Measurements from ENCODE around the gene ANKRD60. TPM values are rescaled to one million over a fixed set of nuclear protein-coding genes. Genes with fewer than 3 reads are reported as not detected.

Gene ANKRD60
- total RNA-seq, 2 donors from 2014 or later = not detected

DNA sequence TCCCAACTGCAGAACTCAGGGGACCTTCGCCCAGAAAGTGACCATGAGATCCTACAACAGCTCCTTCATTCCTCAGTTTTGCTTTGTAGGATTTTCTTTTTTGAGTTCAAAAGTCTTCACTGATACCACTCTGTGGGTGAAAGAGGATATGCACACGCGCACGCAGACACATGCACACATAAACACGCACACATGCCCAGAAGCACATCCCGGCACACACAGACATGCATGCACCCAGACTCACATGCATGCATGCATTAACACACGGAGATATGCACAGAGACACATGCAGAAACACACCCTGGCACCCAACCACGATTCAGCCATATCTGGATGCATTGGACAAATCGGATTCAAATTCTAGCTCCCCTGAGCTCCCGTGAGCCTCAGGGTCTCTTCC lies 36.4 kb downstream of the ANKRD60 start:
- no peaks in the 10 kb centered on the region for H3K27me3 ChIP-seq
- ATAC-seq (no peak), DNase-seq (no peak)
- WGBS, 2 donors = 50 to 64% methylated on average over 8 to 10 of the region's 10 CpGs
- no peaks in the 10 kb centered on the region for H3K36me3 ChIP-seq (replicated peaks in 1 of 2; ENCODE audit: insufficient read depth in 1 of 2, low read depth in 2 of 2)
- no peak overlapping the region for H3K27ac ChIP-seq
- H3K4me3 ChIP-seq = no peak overlapping the region
- no peaks in the 10 kb centered on the region for H3K4me1 ChIP-seq
- TF ChIP-seq POLR2A (IDR thresholded peaks at IDR 0.05) = no peak
- TF ChIP-seq, protein P1, sequence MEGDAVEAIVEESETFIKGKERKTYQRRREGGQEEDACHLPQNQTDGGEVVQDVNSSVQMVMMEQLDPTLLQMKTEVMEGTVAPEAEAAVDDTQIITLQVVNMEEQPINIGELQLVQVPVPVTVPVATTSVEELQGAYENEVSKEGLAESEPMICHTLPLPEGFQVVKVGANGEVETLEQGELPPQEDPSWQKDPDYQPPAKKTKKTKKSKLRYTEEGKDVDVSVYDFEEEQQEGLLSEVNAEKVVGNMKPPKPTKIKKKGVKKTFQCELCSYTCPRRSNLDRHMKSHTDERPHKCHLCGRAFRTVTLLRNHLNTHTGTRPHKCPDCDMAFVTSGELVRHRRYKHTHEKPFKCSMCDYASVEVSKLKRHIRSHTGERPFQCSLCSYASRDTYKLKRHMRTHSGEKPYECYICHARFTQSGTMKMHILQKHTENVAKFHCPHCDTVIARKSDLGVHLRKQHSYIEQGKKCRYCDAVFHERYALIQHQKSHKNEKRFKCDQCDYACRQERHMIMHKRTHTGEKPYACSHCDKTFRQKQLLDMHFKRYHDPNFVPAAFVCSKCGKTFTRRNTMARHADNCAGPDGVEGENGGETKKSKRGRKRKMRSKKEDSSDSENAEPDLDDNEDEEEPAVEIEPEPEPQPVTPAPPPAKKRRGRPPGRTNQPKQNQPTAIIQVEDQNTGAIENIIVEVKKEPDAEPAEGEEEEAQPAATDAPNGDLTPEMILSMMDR (IDR thresholded peaks at IDR 0.05) = no peak
- intact Hi-C loops (cut with DNase I) = no loop called here
- H3K9me3 ChIP-seq = no peaks in the 10 kb centered on the region

DNA sequence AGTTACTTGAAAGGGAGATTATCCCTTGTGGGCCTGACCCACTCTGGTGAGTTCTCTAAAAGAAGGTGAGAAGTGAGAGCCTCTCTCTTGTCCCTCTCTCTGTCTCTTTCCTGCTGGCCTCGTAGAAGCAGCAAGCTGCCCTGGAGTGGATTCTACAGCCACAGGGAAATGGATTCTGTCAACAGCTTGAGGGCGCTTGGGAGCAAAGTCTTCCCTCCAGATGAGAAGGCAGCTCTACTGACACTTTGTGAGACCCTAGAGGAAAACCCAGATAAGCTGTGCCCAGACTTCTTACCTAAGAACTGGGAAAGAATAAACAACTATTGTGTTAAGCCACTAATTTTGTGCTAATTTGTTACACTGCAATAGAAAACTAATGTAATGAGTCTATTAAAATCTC lies 39.9 kb downstream of the ANKRD60 start:
- intact Hi-C loops (cut with DNase I) = loop anchor here (10.0 kb wide), 1 partner anchor 534 kb away; no protein-coding TSS in a partner anchor
- Histone ChIP-seq H3K4me1 (no peaks in the 10 kb centered on the region), H3K4me3 (no peak overlapping the region), H3K27me3 (no peaks in the 10 kb centered on the region), H3K9me3 (peaks cover 0 to 6% (median 0%) of the 10 kb centered on the region in 3 donors), H3K27ac (no peak overlapping the region), H3K36me3 (replicated peaks in 1 of 2; ENCODE audit: insufficient read depth in 1 of 2, low read depth in 2 of 2) (no peaks in the 10 kb centered on the region)
- no peak for ATAC-seq
- TF ChIP-seq POLR2A (IDR thresholded peaks at IDR 0.05) = no peak
- TF ChIP-seq, protein P1 (IDR thresholded peaks at IDR 0.05) = no peak
- no peak for DNase-seq
- WGBS, 2 donors = 24 to 37% methylated on average over 2 of the region's 2 CpGs

DNA sequence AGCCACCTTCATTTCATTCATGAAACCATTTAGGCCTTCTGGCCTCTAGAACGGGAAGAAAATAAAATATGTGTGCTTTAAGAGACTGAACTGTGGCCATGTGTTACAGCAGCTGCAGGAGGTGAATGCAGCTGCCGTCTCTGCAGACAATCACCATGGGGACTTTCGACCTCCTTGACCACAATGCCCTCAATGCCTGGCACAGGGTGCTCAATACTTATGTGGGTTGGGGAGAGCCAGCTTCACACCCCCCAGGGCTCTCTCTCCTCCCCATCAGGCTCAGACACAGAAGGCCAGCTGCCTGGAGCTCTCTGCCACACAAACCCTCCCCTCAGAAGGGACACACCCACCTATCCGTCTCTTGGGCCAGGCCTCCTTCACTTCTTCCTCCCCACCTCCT lies 43.5 kb downstream of the ANKRD60 start:
- Histone ChIP-seq H3K36me3 (replicated peaks in 1 of 2; ENCODE audit: insufficient read depth in 1 of 2, low read depth in 2 of 2) (no peaks in the 10 kb centered on the region), H3K27ac (no peak overlapping the region), H3K4me1 (no peaks in the 10 kb centered on the region), H3K4me3 (no peak overlapping the region), H3K9me3 (peaks cover 0 to 6% (median 0%) of the 10 kb centered on the region in 3 donors), H3K27me3 (peaks cover 0 to 2% of the 10 kb centered on the region in 2 donors)
- DNase-seq (no peak), ATAC-seq (no peak)
- intact Hi-C loops (cut with DNase I) = loop anchor here (10.0 kb wide), 1 partner anchor 530 kb away; no protein-coding TSS in a partner anchor
- TF ChIP-seq, protein P1 (IDR thresholded peaks at IDR 0.05) = no peak
- no peak for TF ChIP-seq POLR2A (IDR thresholded peaks at IDR 0.05)
- 76 to 88% methylated on average over 4 of the region's 4 CpGs for WGBS, 2 donors

DNA sequence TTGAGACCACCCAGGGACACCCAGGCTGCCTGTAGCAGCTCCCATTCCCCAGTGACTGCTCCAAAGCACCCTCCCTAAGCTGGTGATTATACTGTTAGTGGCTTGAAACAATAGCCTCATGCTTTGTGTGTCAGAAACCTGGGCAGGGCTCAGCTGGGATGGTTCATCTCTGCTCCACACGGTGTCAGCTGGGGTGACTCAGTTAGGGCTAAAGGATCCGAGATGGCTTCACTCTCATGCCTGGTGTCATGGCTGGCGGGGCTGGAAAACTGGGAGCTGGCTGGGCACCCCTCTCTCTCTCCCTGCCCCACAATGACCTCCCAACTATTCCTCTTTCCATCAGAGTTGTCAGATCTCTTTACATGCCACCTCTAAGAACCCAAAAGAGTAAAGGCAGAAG lies 44.4 kb downstream of the ANKRD60 start:
- WGBS, 2 donors = 65 to 90% methylated on average over 3 of the region's 3 CpGs
- DNase-seq = no peak
- intact Hi-C loops (cut with DNase I) = loop anchor here (10.0 kb wide), 1 partner anchor 529 kb away; no protein-coding TSS in a partner anchor

More for the DNA sequence above, 44.4 kb downstream of the ANKRD60 start:
- Histone ChIP-seq H3K36me3 (replicated peaks in 1 of 2; ENCODE audit: insufficient read depth in 1 of 2, low read depth in 2 of 2) (no peaks in the 10 kb centered on the region), H3K27ac (no peak overlapping the region), H3K9me3 (peaks cover 0 to 6% (median 0%) of the 10 kb centered on the region in 3 donors), H3K4me1 (peaks cover 9% of the 10 kb centered on the region), H3K27me3 (peaks cover 0 to 11% of the 10 kb centered on the region in 2 donors), H3K4me3 (no peak overlapping the region)
- no peak for ATAC-seq
- no peak for TF ChIP-seq POLR2A (IDR thresholded peaks at IDR 0.05)
- TF ChIP-seq, protein P1 (IDR thresholded peaks at IDR 0.05) = no peak
